Measurements from ENCODE around the gene PSMD5.

DNA sequence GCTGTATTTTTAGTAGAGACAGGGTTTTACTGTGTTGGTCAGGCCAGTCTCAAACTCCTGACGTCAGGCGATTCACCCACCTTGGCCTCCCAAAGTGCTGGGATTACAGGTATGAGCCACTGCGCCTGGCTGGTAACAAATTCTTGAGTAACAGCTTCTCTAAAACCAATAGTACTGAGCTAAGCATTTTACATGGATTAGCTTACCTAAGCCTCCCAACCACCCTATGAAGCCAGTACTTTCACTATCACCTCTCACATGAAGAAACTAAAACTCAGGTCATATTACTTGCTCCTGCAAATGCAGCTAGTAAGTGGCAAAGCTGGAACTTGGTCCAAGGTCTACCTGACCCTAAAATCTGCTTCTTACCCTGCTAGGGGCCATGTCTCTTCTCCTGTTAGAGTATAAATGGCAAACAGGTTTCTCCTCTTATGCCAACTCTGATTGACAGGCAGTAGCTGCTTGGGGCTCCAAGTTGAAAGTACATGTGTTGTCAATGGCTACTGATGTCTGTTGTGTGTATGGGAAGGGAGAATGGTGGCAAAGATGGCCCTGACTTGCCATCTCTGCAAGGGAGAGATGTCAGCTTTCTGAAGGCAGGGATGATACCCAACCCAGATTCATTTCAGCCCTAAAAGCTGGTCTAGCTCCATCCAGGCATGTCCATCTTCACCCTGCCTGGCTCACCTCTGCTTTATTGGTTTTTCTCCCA lies 30.2 kb upstream of the PSMD5 start:
- TF ChIP-seq EZH2 (IDR thresholded peaks at IDR 0.05; ENCODE audit: low read length): no peak
- TF ChIP-seq, protein P1, sequence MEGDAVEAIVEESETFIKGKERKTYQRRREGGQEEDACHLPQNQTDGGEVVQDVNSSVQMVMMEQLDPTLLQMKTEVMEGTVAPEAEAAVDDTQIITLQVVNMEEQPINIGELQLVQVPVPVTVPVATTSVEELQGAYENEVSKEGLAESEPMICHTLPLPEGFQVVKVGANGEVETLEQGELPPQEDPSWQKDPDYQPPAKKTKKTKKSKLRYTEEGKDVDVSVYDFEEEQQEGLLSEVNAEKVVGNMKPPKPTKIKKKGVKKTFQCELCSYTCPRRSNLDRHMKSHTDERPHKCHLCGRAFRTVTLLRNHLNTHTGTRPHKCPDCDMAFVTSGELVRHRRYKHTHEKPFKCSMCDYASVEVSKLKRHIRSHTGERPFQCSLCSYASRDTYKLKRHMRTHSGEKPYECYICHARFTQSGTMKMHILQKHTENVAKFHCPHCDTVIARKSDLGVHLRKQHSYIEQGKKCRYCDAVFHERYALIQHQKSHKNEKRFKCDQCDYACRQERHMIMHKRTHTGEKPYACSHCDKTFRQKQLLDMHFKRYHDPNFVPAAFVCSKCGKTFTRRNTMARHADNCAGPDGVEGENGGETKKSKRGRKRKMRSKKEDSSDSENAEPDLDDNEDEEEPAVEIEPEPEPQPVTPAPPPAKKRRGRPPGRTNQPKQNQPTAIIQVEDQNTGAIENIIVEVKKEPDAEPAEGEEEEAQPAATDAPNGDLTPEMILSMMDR (optimal IDR thresholded peaks at IDR 0.05 in 1 of 3, IDR thresholded peaks at IDR 0.05 in 1 of 3, conservative IDR thresholded peaks at IDR 0.05 in 1 of 3; ENCODE audit: extremely low read depth in 1 of 3, insufficient read depth in 2 of 3, low read length in 3 of 3): no peak
